Pancreas (tissue), 10 donors: ENCODE results near the gene NEGR1. TPM values are rescaled to one million over a fixed set of nuclear protein-coding genes. Genes with fewer than 3 reads are reported as not detected.

ENCODE experiments used
- ATAC-seq, 4 donors: fragments of 200-7000 bp; cut with Tn5 transposase; one replicate each; pipeline versions ENCODE4 v1.8.0 to v1.9.1; 2020; ENCODE audit warnings: mild to moderate bottlenecking in 4 of 4, moderate library complexity in 4 of 4
- DNase-seq, 6 donors: peaks; one replicate each; pipeline ENCODE4 v3.0.0-alpha.2; 2020
- FAIRE-seq: peaks from 2 replicates; lab custom pipeline; 2012; peaks lifted over from hg19 to GRCh38; lab: Jason Lieb, UNC
- H3K27ac ChIP-seq, 4 donors: fragments of 200-600 bp; sonication (generic); 1 replicate in 3 of 4; 2 replicates in 1 of 4; pipeline versions ENCODE4 v1.5.0 to v1.8.0; 2020
- H3K27me3 ChIP-seq, 4 donors: fragments of 200-600 bp; one replicate each; pipeline ENCODE4 v1.8.0; 2021
- H3K36me3 ChIP-seq, 3 donors: fragments of 200-600 bp; sonication (generic) in 1 of 3; one replicate each; pipeline versions ENCODE4 v1.5.0 to v1.8.0; 2020 to 2021
- H3K4me1 ChIP-seq, 3 donors: fragments of 200-600 bp; one replicate each; pipeline ENCODE4 v1.8.0; 2021
- H3K4me3 ChIP-seq, 4 donors: fragments of 200-600 bp; sonication (generic) in 2 of 4; one replicate each; pipeline versions ENCODE4 v1.5.0 to v1.8.0; 2020 to 2021
- H3K9me3 ChIP-seq, 4 donors: fragments of 200-600 bp; one replicate each; pipeline ENCODE4 v1.8.0; 2021
- WGBS, 2 donors: extraction: QIAGEN DNeasy Blood & Tissue Kit; methylation state at CpG; one replicate each; pipeline ENCODE4 v1.1.7; 2013; 5-methylcytosine and 5-hydroxymethylcytosine counted together
- intact Hi-C, 3 donors: fragments of 100-400 bp; cut with DNase I; formaldehyde crosslinking; loops; one replicate each; pipeline versions ENCODE4 v1.11.1 to v1.14.2; 2022
- polyA plus RNA-seq, 2 donors: library from polyadenylated mRNA; stranded (reverse); fragments of 200-250 nt; gene quantifications; one replicate each; pipeline ENCODE4 v1.2.3, GENCODE V29; 2013
- total RNA-seq, 6 donors: library from RNA; stranded (reverse); fragmentation: NEBNext Ultra II Directional in 4 of 6; extraction: Animal tissue kit (Norgen Biotek cat#: 25700) in 4 of 6; gene quantifications; one replicate each; pipeline versions ENCODE4 v1.2.1 to v1.2.4, GENCODE V29; 2021 to 2023
- TF ChIP-seq, protein P1 (sequence below), 4 donors: fragments of 200-600 bp; sonication (generic) in 3 of 4; IDR thresholded peaks; one replicate each; pipeline versions ENCODE4 v1.5.0 to v1.8.0; 2021; ENCODE audit warnings: antibody characterized with exemption in 4 of 4
- donor health status: healthy with polysubstance abuse.
- donor health status: DM: no; HTN: no; CAD: no; lungs with moderate emphysema.
- donor health status: DM: no; HTN: no; CAD: no.
- donor health status: control.
- donor health status: control.
- donor health status: Bipolar disorder and iron deficiency.
- donor health status: DM: yes; HTN: yes; CAD: no.
- donor health status: DM: no; HTN: no; CAD: no.
- donor health status: DM: no; HTN: no; CAD: no.
- donor health status: DM: yes; HTN: yes; CAD: no.

The NEGR1 gene
- total and polyA plus RNA-seq, 8 donors, result 1.2 to 9.3 (median 3.4) TPM

DNA sequence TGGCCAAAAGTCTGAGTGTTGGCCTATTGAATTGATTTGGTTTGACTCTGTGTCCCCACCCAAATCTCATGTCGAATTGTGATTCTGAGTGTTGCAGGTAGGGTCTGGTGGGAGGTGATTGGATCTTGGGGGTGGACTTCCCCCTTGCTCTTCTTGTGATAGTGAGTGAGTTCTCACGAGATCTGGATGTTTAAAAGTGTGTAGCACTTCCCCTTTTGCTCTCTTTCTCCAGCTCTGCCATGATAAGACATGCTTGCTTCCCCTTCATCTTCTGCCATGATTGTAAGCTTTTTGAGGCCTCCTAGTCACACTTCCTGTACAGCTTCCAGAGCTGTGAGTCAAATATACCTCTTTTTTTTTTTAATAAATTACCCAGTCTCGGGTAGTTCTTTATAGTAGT, 904.5 kb downstream of the NEGR1 start:
- H3K9me3 ChIP-seq, result no peaks in the 10 kb centered on the region
- H3K27me3 ChIP-seq, result no peaks in the 10 kb centered on the region
- intact Hi-C loops, result no loop called here
- no peak overlapping the region for H3K4me3 ChIP-seq
- TF ChIP-seq, protein P1, sequence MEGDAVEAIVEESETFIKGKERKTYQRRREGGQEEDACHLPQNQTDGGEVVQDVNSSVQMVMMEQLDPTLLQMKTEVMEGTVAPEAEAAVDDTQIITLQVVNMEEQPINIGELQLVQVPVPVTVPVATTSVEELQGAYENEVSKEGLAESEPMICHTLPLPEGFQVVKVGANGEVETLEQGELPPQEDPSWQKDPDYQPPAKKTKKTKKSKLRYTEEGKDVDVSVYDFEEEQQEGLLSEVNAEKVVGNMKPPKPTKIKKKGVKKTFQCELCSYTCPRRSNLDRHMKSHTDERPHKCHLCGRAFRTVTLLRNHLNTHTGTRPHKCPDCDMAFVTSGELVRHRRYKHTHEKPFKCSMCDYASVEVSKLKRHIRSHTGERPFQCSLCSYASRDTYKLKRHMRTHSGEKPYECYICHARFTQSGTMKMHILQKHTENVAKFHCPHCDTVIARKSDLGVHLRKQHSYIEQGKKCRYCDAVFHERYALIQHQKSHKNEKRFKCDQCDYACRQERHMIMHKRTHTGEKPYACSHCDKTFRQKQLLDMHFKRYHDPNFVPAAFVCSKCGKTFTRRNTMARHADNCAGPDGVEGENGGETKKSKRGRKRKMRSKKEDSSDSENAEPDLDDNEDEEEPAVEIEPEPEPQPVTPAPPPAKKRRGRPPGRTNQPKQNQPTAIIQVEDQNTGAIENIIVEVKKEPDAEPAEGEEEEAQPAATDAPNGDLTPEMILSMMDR (IDR thresholded peaks at IDR 0.05), result no peak
- H3K4me1 ChIP-seq, result no peaks in the 10 kb centered on the region
- no peak overlapping the region for H3K27ac ChIP-seq
- 52 to 62% methylated on average over 3 of the region's 3 CpGs for WGBS, 2 donors
- ATAC-seq (no peak), DNase-seq (no peak), FAIRE-seq (no peak)
- no peaks in the 10 kb centered on the region for H3K36me3 ChIP-seq

DNA sequence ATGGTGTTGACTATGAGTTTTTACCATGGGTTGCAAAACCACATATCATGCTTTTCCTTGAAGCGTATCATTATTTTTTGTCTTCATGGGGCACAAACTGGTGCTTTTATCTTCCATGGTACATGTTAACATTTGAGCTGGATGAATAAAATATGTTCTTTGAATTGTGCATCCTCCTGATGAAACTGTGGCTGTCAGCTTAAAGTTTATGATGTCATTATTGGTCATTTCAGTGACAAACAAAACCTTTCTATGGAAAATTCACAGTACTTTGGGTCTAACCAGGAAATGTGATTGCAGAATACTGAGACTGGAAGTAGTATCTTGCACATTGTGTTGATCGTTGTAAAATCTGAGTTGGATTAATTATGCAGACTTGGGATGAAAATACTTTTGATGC, 909.8 kb downstream of the NEGR1 start:
- Histone ChIP-seq H3K27ac (no peak overlapping the region), H3K27me3 (no peaks in the 10 kb centered on the region), H3K4me1 (no peaks in the 10 kb centered on the region), H3K36me3 (no peaks in the 10 kb centered on the region), H3K4me3 (no peak overlapping the region), H3K9me3 (no peaks in the 10 kb centered on the region)
- 84 to 86% methylated on average over 2 of the region's 2 CpGs for WGBS, 2 donors
- TF ChIP-seq, protein P1 (IDR thresholded peaks at IDR 0.05), result no peak
- intact Hi-C loops, result no loop called here
- no peak for FAIRE-seq
- no peak for DNase-seq
- no peak for ATAC-seq

DNA sequence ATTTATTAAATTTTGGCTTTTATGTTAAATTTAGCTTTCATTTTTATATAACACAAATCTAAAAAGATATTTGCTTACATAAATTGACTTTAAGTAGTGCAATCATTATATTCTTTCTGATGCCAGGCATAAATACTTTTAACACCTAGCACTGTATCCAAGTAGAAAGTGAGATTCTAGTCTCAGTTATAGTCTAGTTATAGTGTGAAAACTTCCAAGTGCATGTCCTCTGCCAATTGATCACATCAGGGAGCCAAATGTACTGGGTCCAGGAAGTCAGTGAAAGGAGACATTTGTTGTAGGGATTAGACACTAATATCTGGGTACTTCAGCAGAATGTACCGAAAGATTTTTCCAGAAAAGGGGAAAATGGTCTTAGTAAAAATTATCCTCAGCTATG, 910.8 kb downstream of the NEGR1 start:
- Histone ChIP-seq H3K4me1 (no peaks in the 10 kb centered on the region), H3K4me3 (no peak overlapping the region), H3K27ac (no peak overlapping the region), H3K36me3 (no peaks in the 10 kb centered on the region), H3K9me3 (no peaks in the 10 kb centered on the region), H3K27me3 (no peaks in the 10 kb centered on the region)
- intact Hi-C loops, result no loop called here
- TF ChIP-seq, protein P1 (IDR thresholded peaks at IDR 0.05), result no peak
- no peak for ATAC-seq
- FAIRE-seq, result no peak
- DNase-seq, result no peak
- WGBS, 2 donors, result 91 to 97% methylated on average over 1 of the region's 1 CpG

DNA sequence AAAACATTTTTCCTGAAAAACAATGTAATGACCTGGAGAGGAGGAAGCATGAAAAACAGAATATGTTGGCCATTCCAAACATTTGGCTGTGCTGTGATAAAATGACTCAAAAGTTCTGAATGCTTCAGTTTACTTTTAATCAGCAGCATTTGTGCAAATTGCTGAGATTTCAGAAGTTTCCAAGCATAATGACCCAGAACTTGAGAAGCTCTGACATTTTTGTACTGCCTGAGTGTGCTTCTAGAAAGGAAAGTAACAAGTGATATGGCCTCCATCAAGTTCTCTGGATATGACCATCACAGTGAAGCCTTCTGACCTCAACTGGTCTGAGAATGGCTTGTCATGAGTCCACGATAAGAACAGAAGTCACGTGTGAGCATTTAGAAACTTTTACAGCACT, 918.1 kb downstream of the NEGR1 start:
- no peak overlapping the region for H3K4me3 ChIP-seq
- no peaks in the 10 kb centered on the region for H3K4me1 ChIP-seq
- H3K27ac ChIP-seq, result no peak overlapping the region
- FAIRE-seq, result no peak
- DNase-seq, result no peak
- no peaks in the 10 kb centered on the region for H3K36me3 ChIP-seq
- TF ChIP-seq, protein P1 (IDR thresholded peaks at IDR 0.05), result no peak
- no peak for ATAC-seq
- H3K9me3 ChIP-seq, result no peaks in the 10 kb centered on the region
- intact Hi-C loops, result no loop called here
- no peaks in the 10 kb centered on the region for H3K27me3 ChIP-seq
- 78 to 80% methylated on average over 2 of the region's 2 CpGs for WGBS, 2 donors

DNA sequence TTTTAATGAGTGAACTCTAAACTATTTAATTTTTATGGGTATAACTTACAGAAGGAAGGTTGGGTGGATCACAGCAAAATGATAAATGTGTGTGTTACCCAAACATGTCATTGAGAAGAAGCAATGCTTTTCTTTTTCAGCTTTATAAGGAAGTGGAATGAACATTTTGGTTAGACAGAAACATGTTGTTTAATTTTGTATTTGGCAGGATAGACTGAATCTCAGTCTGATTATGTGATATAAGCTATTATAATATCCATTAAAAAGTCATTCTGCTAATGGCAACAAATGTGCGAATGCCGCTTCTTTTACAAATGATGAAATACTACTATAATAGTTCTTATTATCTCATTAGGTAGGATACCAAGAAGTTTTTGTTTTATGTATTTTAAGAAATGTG, 919.6 kb downstream of the NEGR1 start:
- Histone ChIP-seq H3K36me3 (no peaks in the 10 kb centered on the region), H3K9me3 (no peaks in the 10 kb centered on the region), H3K27ac (no peak overlapping the region), H3K4me1 (no peaks in the 10 kb centered on the region), H3K4me3 (no peak overlapping the region), H3K27me3 (no peaks in the 10 kb centered on the region)
- ATAC-seq (no peak), FAIRE-seq (no peak), DNase-seq (no peak)
- WGBS, 2 donors, result 89 to 92% methylated on average over 2 of the region's 2 CpGs
- TF ChIP-seq, protein P1 (IDR thresholded peaks at IDR 0.05), result no peak
- intact Hi-C loops, result no loop called here
